ENCODE data around the gene TTC9C. TPM values are rescaled to one million over a fixed set of nuclear protein-coding genes. Genes with fewer than 3 reads are reported as not detected.
A peak's percentile ranks its signal among the peaks of the same experiment; 100 is the strongest.

TTC9C gene
- total RNA-seq, 1 donor from 2014 or later: 31.3 TPM

DNA sequence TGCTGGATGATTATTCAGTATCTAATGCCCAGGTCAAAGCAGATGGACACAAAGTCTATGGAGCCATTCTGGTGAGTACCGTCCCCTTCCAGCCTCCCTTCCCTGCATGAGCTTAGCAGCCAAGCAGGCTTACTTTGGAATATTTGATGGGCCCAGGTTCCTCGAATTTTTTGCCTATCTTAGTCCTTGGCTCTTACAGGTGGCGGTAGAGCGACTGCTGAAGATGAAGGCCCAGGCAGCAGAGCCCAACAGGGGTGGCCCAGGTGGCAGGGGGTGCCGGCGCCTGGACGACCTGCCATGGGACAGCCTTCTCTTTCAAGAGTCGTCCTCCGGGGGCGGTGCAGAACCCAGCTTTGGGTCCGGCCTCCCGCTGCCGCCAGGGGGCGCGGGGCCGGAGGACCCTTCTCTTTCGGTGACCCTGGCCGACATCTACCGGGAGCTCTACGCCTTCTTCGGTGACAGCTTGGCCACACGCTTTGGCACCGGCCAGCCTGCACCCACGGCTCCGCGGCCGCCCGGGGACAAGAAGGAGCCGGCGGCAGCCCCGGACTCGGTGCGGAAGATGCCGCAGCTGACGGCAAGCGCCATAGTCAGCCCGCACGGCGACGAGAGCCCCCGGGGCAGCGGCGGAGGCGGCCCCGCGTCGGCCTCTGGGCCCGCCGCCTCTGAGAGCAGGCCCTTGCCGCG is 58.2 kb downstream of the TTC9C start:
- Histone ChIP-seq H3K9me3 (no peaks in the 10 kb centered on the region), H3K27ac (peak overlapping the region; percentile 94), H3K36me3 (peaks cover 28% of the 10 kb centered on the region), H3K4me1 (peaks cover 32% of the 10 kb centered on the region), H3K4me3 (peak overlapping the region; percentile 74), H3K27me3 (no peaks in the 10 kb centered on the region)
- peak; percentile 90 for ATAC-seq
- intact Hi-C loops (cut with DNase I): no loop called here
- TF ChIP-seq, protein P1, sequence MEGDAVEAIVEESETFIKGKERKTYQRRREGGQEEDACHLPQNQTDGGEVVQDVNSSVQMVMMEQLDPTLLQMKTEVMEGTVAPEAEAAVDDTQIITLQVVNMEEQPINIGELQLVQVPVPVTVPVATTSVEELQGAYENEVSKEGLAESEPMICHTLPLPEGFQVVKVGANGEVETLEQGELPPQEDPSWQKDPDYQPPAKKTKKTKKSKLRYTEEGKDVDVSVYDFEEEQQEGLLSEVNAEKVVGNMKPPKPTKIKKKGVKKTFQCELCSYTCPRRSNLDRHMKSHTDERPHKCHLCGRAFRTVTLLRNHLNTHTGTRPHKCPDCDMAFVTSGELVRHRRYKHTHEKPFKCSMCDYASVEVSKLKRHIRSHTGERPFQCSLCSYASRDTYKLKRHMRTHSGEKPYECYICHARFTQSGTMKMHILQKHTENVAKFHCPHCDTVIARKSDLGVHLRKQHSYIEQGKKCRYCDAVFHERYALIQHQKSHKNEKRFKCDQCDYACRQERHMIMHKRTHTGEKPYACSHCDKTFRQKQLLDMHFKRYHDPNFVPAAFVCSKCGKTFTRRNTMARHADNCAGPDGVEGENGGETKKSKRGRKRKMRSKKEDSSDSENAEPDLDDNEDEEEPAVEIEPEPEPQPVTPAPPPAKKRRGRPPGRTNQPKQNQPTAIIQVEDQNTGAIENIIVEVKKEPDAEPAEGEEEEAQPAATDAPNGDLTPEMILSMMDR (IDR thresholded peaks at IDR 0.05): peak; percentile 93
- peak; percentile 94 for DNase-seq

DNA sequence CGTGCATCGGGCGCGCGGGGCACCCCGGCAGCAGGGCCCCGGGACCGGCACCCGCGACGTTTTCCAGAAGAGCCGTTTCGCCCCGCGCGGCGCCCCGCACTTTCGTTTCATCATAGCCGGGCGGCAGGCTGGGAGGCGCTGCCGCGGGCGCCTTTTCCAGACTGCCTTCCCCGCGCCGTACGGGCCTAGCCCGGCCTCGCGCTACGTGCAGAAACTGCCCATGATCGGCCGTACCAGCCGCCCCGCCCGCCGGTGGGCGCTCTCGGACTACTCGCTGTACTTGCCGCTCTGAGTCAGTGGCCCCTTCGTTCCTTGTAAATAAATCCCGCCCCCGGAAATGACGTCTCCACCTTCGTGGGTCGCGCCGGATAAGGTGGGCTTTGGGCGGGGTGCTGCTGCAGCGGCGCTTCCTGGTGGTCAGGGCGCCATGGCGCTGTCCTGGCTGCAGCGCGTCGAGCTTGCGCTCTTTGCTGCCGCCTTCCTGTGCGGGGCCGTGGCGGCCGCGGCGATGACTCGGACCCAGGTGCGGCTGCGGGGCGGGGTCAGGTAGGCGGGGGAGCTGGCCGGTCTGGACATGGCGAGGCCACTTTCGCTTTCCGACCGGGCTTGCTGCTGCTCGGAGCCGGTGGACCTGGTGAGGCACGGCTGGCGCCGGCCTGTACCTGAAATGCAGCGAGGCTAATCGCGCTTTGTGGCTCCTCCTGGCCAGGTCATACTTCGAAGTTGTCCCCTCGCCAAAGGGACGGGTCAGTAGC is 58.9 kb downstream of the TTC9C start, which contains the start of gene TMEM179B:
TMEM179B (plus strand) TSS at position 398 of the 755 bp plus-strand sequence; CDS start at position 428, 30 bp downstream.
- H3K27me3 ChIP-seq: no peaks in the 10 kb centered on the region
- H3K4me3 ChIP-seq: peak within 1 kb of the TSS; percentile 74
- ATAC-seq (peak; percentile 90), DNase-seq (peak; percentile 98)
- H3K36me3 ChIP-seq: peaks cover 28% of the 10 kb centered on the region
- intact Hi-C loops (cut with DNase I): no loop called here
- TF ChIP-seq, protein P1 (IDR thresholded peaks at IDR 0.05): peak; percentile 48
- no peaks in the 10 kb centered on the region for H3K9me3 ChIP-seq
- peak within 1 kb of the TSS; percentile 94 for H3K27ac ChIP-seq
- H3K4me1 ChIP-seq: peaks cover 34% of the 10 kb centered on the region

Other genes starting within 250 kb of the TTC9C start
- gene AHNAK, start 181.7 kb upstream of the TTC9C start, total RNA-seq: 819 TPM
- 847 TPM for gene EEF1G, start 154.6 kb upstream of the TTC9C start, total RNA-seq
- gene TUT1, start 137.0 kb upstream of the TTC9C start, total RNA-seq: 17.6 TPM
- gene MTA2, start 126.6 kb upstream of the TTC9C start, total RNA-seq: 75.0 TPM
- gene EML3, start 115.7 kb upstream of the TTC9C start, total RNA-seq: 91.1 TPM
- gene ROM1, start 115.2 kb upstream of the TTC9C start, total RNA-seq: 5.2 TPM
- 40.1 TPM for gene B3GAT3, start 106.5 kb upstream of the TTC9C start, total RNA-seq
- 229 TPM for gene GANAB, start 81.9 kb upstream of the TTC9C start, total RNA-seq
- 18.8 TPM for gene INTS5, start 75.2 kb upstream of the TTC9C start, total RNA-seq
- gene C11orf98, start 63.3 kb upstream of the TTC9C start, total RNA-seq: 41.7 TPM
- gene CSKMT, start 63.2 kb upstream of the TTC9C start, total RNA-seq: 14.6 TPM
- gene UQCC3, start 56.8 kb upstream of the TTC9C start, total RNA-seq: 5.7 TPM
- 6.1 TPM for gene LBHD1, start 56.2 kb upstream of the TTC9C start, total RNA-seq
- 95.2 TPM for gene UBXN1, start 49.4 kb upstream of the TTC9C start, total RNA-seq
- gene LRRN4CL, start 39.0 kb upstream of the TTC9C start, total RNA-seq: 2.0 TPM
- gene BSCL2, start 21.1 kb upstream of the TTC9C start, total RNA-seq: 65.6 TPM
- gene GNG3, start 20.8 kb upstream of the TTC9C start, total RNA-seq: not detected
- gene HNRNPUL2, start 1.0 kb upstream of the TTC9C start, total RNA-seq: 43.1 TPM
- gene ZBTB3, start 25.7 kb downstream of the TTC9C start, total RNA-seq: 12.5 TPM
- 54.7 TPM for gene POLR2G, start 33.1 kb downstream of the TTC9C start, total RNA-seq
- gene TAF6L, start 42.9 kb downstream of the TTC9C start, total RNA-seq: 23.9 TPM
- gene TMEM179B, start 58.9 kb downstream of the TTC9C start, total RNA-seq: 52.4 TPM
- gene TMEM223, start 63.5 kb downstream of the TTC9C start, total RNA-seq: 14.8 TPM
- 96.2 TPM for gene NXF1, start 77.0 kb downstream of the TTC9C start, total RNA-seq
- 40.9 TPM for gene STX5, start 103.6 kb downstream of the TTC9C start, total RNA-seq
- not detected for gene TEX54, start 104.4 kb downstream of the TTC9C start, total RNA-seq
- 43.9 TPM for gene WDR74, start 111.1 kb downstream of the TTC9C start, total RNA-seq
- gene SLC3A2, start 152.4 kb downstream of the TTC9C start, total RNA-seq: 255 TPM
- 4.7 TPM for gene CHRM1, start 192.9 kb downstream of the TTC9C start, total RNA-seq